Measurements from ENCODE around the gene CLNK. TPM values are rescaled to one million over a fixed set of nuclear protein-coding genes. Genes with fewer than 3 reads are reported as not detected.

Gene CLNK
- total RNA-seq, 1 experiment from 2014 or later: not detected

GRCh38 chr4:10656988-10657387 is 27.6 kb downstream of the CLNK start:
- no peak overlapping the region for H2AFZ ChIP-seq (ENCODE audit: low read length)
- no peak overlapping the region for H3K4ac ChIP-seq (ENCODE audit: low read depth, low read length)
- no peak for DNase-seq
- H3T11ph ChIP-seq (ENCODE audit: low read length): no peak overlapping the region
- H4K8ac ChIP-seq (replicated peaks; ENCODE audit: insufficient read length, low read depth, low read length): no peak overlapping the region
- H2BK12ac ChIP-seq (ENCODE audit: insufficient read length, low read depth, low read length): no peak overlapping the region
- H3K23ac ChIP-seq (ENCODE audit: insufficient read length, low read depth, low read length): no peak overlapping the region
- H3K56ac ChIP-seq (ENCODE audit: insufficient read length, low read depth, low read length): no peak overlapping the region
- Mint-ChIP-seq H3K36me3 (ENCODE audit: insufficient read depth in 1 of 3, low read depth in 3 of 3) (no peaks in the 10 kb centered on the region), H3K4me1 (peaks cover 2 to 4% of the 10 kb centered on the region in 2 experiments; a peak in 2 of 4 replicates), H3K27ac (no peak overlapping the region), H3K4me3 (no peak overlapping the region), H3K27me3 (ENCODE audit: low read depth) (no peaks in the 10 kb centered on the region; the same call in 1 of the 2 replicates), H3K9me3 (peaks cover 0 to 3% of the 10 kb centered on the region in 2 experiments; a peak in 1 of 5 replicates)
- H3K27ac ChIP-seq (ENCODE audit: insufficient read length, low read depth, low read length): no peak overlapping the region
- no peaks in the 10 kb centered on the region for H3K23me2 ChIP-seq (ENCODE audit: insufficient read length, low read depth, low read length, poor library complexity, severe bottlenecking)
- H3K27me3 ChIP-seq (ENCODE audit: insufficient read depth, low read length): no peaks in the 10 kb centered on the region
- no peak overlapping the region for H3K18ac ChIP-seq (ENCODE audit: insufficient read length, low read depth, low read length)
- no peak for TF ChIP-seq CTCF (conservative IDR thresholded peaks at IDR 0.05)
- H3K14ac ChIP-seq (ENCODE audit: insufficient read depth, low read length): no peak overlapping the region
- no peak overlapping the region for H2BK120ac ChIP-seq (ENCODE audit: low read depth, low read length, poor library complexity, severe bottlenecking)
- H3K4me1 ChIP-seq (ENCODE audit: insufficient read depth, low read length): no peaks in the 10 kb centered on the region
- H3K9me3 ChIP-seq (ENCODE audit: control insufficient read depth, low read depth, low read length): no peaks in the 10 kb centered on the region
- no CpG with 5 or more reads among the region's 2 CpGs for WGBS (ENCODE audit: extremely low coverage, insufficient read length, low lambda C conversion rate)
- no peak overlapping the region for H4K5ac ChIP-seq (ENCODE audit: insufficient read length, low read depth, low read length)
- H3K4me2 ChIP-seq (ENCODE audit: insufficient read depth, insufficient read length, low read length): no peak overlapping the region
- no peak overlapping the region for H2BK15ac ChIP-seq (ENCODE audit: low read depth, low read length)
- H2BK20ac ChIP-seq (ENCODE audit: low read depth, low read length, poor library complexity, severe bottlenecking): no peak overlapping the region
- H2AK5ac ChIP-seq (ENCODE audit: insufficient read length, low read length): no peak overlapping the region
- no peak overlapping the region for H2BK5ac ChIP-seq (ENCODE audit: insufficient read length, low read length)
- no peaks in the 10 kb centered on the region for H3K79me2 ChIP-seq (ENCODE audit: insufficient read depth, low read length)
- no peaks in the 10 kb centered on the region for H3K79me1 ChIP-seq (ENCODE audit: insufficient read depth, low read depth, low read length, poor library complexity, severe bottlenecking)
- no peak overlapping the region for H4K91ac ChIP-seq (ENCODE audit: insufficient read length, low read depth, low read length)
- H4K20me1 ChIP-seq (ENCODE audit: control insufficient read depth, insufficient read depth, insufficient read length): no peaks in the 10 kb centered on the region
- no peak overlapping the region for H3K9ac ChIP-seq (ENCODE audit: extremely low read depth, insufficient read length, low read length)

Data from H9 (cell line).